Endothelial cell of umbilical vein (primary cell): Measurements from ENCODE around the gene TFAP2A. TPM values are rescaled to one million over a fixed set of nuclear protein-coding genes. Genes with fewer than 3 reads are reported as not detected.

Source experiments
- BruUV-seq: library from RNA; stranded (reverse); fragments of 400-500 nt; replicated peaks from 2 replicates; lab custom pipeline; 2021; lab: Mats Ljungman, UMichigan
- CTCF ChIA-PET: fragments of 300-600, 350-600 bp; sonication (Branson Sonifier 250); formaldehyde crosslinking; loops from one replicate; lab custom pipeline; 2021; ENCODE audit warnings: antibody characterized with exemption, inconsistent platforms; lab: Charles Lee
- POLR2A ChIA-PET: fragments of 300-600, 350-600 bp; sonication (Branson Sonifier 250); formaldehyde crosslinking; loops from one replicate; lab custom pipeline; 2021; ENCODE audit warnings: antibody characterized with exemption, inconsistent platforms; lab: Charles Lee
- DNase-seq: peaks from one replicate; pipeline ENCODE4 v3.0.0-alpha.2; 2011; ENCODE audit warnings: low read depth, low spot score
- FAIRE-seq: peaks from 2 replicates; lab custom pipeline; 2011; peaks lifted over from hg19 to GRCh38; lab: Jason Lieb, UNC
- H2AFZ ChIP-seq: 2 replicates; pipeline ENCODE4 v1.6.0; 2012; ENCODE audit warnings: low read depth, low read length, control low read depth, inconsistent platforms
- H3K27ac ChIP-seq: 2 replicates; pipeline ENCODE4 v1.5.1; 2011; ENCODE audit warnings: low read depth, mild to moderate bottlenecking, control low read depth, low read length, moderate library complexity; ENCODE audit not compliant: insufficient read depth
- H3K27me3 ChIP-seq, 2 experiments: 2 replicates each; pipeline versions ENCODE4 v1.6.0 to v1.6.1; 2011; ENCODE audit warnings: low read length in 2 of 2, mixed read lengths in 1 of 2; ENCODE audit not compliant: control insufficient read depth in 2 of 2, insufficient read depth in 2 of 2
- H3K36me3 ChIP-seq, 2 experiments: 2 replicates in 1 of 2; 3 replicates in 1 of 2; pipeline ENCODE4 v1.5.1; 2011; ENCODE audit warnings: low read length in 2 of 2, mild to moderate bottlenecking in 1 of 2, moderate library complexity in 1 of 2; ENCODE audit not compliant: control insufficient read depth in 2 of 2, insufficient read depth in 2 of 2; ENCODE audit errors: extremely low read depth in 1 of 2
- H3K4me1 ChIP-seq: 3 replicates; pipeline ENCODE4 v1.5.1; 2011; ENCODE audit warnings: mild to moderate bottlenecking, low read length; ENCODE audit not compliant: control insufficient read depth, insufficient read depth; ENCODE audit errors: extremely low read depth
- H3K4me2 ChIP-seq: 2 replicates; pipeline ENCODE4 v1.6.1; 2011; ENCODE audit warnings: low read length, control low read depth, mixed read lengths; ENCODE audit not compliant: insufficient read depth
- H3K4me3 ChIP-seq, 3 experiments: fragments of 200-600 bp in 1 of 3; sonication (generic), shearing (Covaris generic) in 1 of 3; replicated peaks in 1 of 3; 2 replicates each; pipeline ENCODE4 v1.5.1; 2011 to 2016; ENCODE audit warnings: control low read depth in 3 of 3, low read length in 3 of 3, mild to moderate bottlenecking in 2 of 3, inconsistent platforms in 1 of 3, low read depth in 1 of 3, moderate library complexity in 1 of 3; ENCODE audit not compliant: insufficient read depth in 1 of 3
- H3K79me2 ChIP-seq: 2 replicates; pipeline ENCODE4 v1.6.0; 2012; ENCODE audit warnings: low read length, inconsistent platforms; ENCODE audit not compliant: control insufficient read depth, insufficient read depth
- H3K9ac ChIP-seq: replicated peaks from 2 replicates; pipeline ENCODE3; 2011; ENCODE audit warnings: low read length, control low read depth; ENCODE audit not compliant: insufficient read depth; ENCODE audit errors: extremely low read depth
- H3K9me1 ChIP-seq: replicated peaks from 3 replicates; pipeline ENCODE4 v1.6.0; 2011; ENCODE audit warnings: mild to moderate bottlenecking, low read length; ENCODE audit not compliant: control insufficient read depth, insufficient read depth; ENCODE audit errors: extremely low read depth
- H3K9me3 ChIP-seq: replicated peaks from 2 replicates; pipeline ENCODE4 v1.5.1; 2012; ENCODE audit warnings: low read length, inconsistent platforms; ENCODE audit not compliant: control insufficient read depth, insufficient read depth
- H4K20me1 ChIP-seq: replicated peaks from 2 replicates; pipeline ENCODE3; 2011; ENCODE audit warnings: mild to moderate bottlenecking, low read length; ENCODE audit not compliant: control insufficient read depth, insufficient read depth; ENCODE audit errors: extremely low read depth
- EZH2 ChIP-seq: IDR thresholded peaks from 2 replicates; pipeline ENCODE4 v1.6.1; 2012; ENCODE audit warnings: borderline replicate concordance, low read depth, mild to moderate bottlenecking, moderate library complexity, low read length, inconsistent platforms; ENCODE audit not compliant: severe bottlenecking
- JUN ChIP-seq: IDR thresholded peaks from 2 replicates; pipeline ENCODE4 v1.6.1; 2011; ENCODE audit warnings: borderline replicate concordance, low read depth; ENCODE audit not compliant: insufficient read length, insufficient read depth
- MAX ChIP-seq: IDR thresholded peaks from 2 replicates; pipeline ENCODE4 v1.6.1; 2011; ENCODE audit not compliant: insufficient read depth, insufficient read length
- POLR2AphosphoS5 ChIP-seq: IDR thresholded peaks from 2 replicates; pipeline ENCODE4 v1.6.1; 2012; ENCODE audit warnings: low read depth, mild to moderate bottlenecking, control low read depth, low read length, moderate library complexity; ENCODE audit not compliant: insufficient read depth
- dilution Hi-C: fragments of 300-500 bp; cut with MboI; formaldehyde crosslinking; loops from one replicate; pipeline ENCODE4 v1.15.0; 2019; ENCODE audit warnings: low sequenced_read_pairs; ENCODE audit not compliant: extremely low pct_ligation_motif_present
- intact Hi-C: fragments of 100-400 bp; cut with micrococcal nuclease; formaldehyde crosslinking; loops from one replicate; pipeline ENCODE4 v1.10.0; 2022
- polyA plus RNA-seq, 4 experiments: library from polyadenylated mRNA; depleted of rRNA in 3 of 4; stranded (reverse) in 3 of 4; unstranded in 1 of 4; fragments of >200 nt; gene quantifications; 2 replicates each; pipeline versions ENCODE4 v1.2.1 to v1.2.3, GENCODE V29; 2011 to 2012; ENCODE audit warnings: missing spikeins in 1 of 4
- total RNA-seq: library from RNA; stranded (reverse); gene quantifications from 2 replicates; pipeline ENCODE4 v1.2.3, GENCODE V29; 2021

Gene TFAP2A
- total and polyA plus RNA-seq, 2 donors (not counting 3 experiments of a cell fraction or from before 2014, with no cell fraction given), result 0.06 TPM; not detected in 1

- H3K36me3 ChIP-seq, result no peaks in the 10 kb centered on the region
- H4K20me1 ChIP-seq, result no peaks in the 10 kb centered on the region
- peaks cover 76 to 97% of the 10 kb centered on the region in 2 experiments for H3K27me3 ChIP-seq
- FAIRE-seq (no peak), DNase-seq (no peak)
- peaks cover 9% of the 10 kb centered on the region for H3K4me1 ChIP-seq
- ChIA-PET CTCF (interaction anchor here (1.5 kb wide), 1 partner anchor 1428 kb away, joined by 4 read pairs; no protein-coding TSS in a partner anchor), POLR2A (no interaction called here)
- H2AFZ ChIP-seq, result no peak overlapping the region
- TF ChIP-seq POLR2AphosphoS5 (no peak), EZH2 (peak; percentile 88), JUN (no peak), MAX (no peak)
- intact Hi-C loops (no loop called here), dilution Hi-C loops (no loop called here)
- H3K9me1 ChIP-seq, result no peaks in the 10 kb centered on the region
- no TSS peak for BruUV-seq
- H3K9ac ChIP-seq, result no peak overlapping the region
- peak overlapping the region; percentile 50 to 65 (median 63) for H3K4me3 ChIP-seq
- H3K27ac ChIP-seq, result no peak overlapping the region
- H3K9me3 ChIP-seq, result no peaks in the 10 kb centered on the region
- H3K4me2 ChIP-seq, result peak overlapping the region; percentile 66
- H3K79me2 ChIP-seq, result no peaks in the 10 kb centered on the region
Measured at GRCh38 chr6:10411131-10411970, 3.5 kb downstream of the TFAP2A start.
